NCI-H1048 (cell line): ENCODE measurements around the gene SORBS2.
"Not testable (repeated sequence)": the region's sequence is repeated elsewhere in the genome, so short reads cannot be mapped to it uniquely, and the experiment has no call there.

Source experiments
- DNase-seq: peaks from one replicate; lab custom pipeline; 2025; lab: John Stamatoyannopoulos, UW

Gene SORBS2, protein sequence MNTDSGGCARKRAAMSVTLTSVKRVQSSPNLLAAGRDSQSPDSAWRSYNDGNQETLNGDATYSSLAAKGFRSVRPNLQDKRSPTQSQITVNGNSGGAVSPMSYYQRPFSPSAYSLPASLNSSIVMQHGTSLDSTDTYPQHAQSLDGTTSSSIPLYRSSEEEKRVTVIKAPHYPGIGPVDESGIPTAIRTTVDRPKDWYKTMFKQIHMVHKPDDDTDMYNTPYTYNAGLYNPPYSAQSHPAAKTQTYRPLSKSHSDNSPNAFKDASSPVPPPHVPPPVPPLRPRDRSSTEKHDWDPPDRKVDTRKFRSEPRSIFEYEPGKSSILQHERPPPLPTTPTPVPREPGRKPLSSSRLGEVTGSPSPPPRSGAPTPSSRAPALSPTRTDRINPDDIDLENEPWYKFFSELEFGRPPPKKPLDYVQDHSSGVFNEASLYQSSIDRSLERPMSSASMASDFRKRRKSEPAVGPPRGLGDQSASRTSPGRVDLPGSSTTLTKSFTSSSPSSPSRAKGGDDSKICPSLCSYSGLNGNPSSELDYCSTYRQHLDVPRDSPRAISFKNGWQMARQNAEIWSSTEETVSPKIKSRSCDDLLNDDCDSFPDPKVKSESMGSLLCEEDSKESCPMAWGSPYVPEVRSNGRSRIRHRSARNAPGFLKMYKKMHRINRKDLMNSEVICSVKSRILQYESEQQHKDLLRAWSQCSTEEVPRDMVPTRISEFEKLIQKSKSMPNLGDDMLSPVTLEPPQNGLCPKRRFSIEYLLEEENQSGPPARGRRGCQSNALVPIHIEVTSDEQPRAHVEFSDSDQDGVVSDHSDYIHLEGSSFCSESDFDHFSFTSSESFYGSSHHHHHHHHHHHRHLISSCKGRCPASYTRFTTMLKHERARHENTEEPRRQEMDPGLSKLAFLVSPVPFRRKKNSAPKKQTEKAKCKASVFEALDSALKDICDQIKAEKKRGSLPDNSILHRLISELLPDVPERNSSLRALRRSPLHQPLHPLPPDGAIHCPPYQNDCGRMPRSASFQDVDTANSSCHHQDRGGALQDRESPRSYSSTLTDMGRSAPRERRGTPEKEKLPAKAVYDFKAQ (N-terminal part only)

DNA sequence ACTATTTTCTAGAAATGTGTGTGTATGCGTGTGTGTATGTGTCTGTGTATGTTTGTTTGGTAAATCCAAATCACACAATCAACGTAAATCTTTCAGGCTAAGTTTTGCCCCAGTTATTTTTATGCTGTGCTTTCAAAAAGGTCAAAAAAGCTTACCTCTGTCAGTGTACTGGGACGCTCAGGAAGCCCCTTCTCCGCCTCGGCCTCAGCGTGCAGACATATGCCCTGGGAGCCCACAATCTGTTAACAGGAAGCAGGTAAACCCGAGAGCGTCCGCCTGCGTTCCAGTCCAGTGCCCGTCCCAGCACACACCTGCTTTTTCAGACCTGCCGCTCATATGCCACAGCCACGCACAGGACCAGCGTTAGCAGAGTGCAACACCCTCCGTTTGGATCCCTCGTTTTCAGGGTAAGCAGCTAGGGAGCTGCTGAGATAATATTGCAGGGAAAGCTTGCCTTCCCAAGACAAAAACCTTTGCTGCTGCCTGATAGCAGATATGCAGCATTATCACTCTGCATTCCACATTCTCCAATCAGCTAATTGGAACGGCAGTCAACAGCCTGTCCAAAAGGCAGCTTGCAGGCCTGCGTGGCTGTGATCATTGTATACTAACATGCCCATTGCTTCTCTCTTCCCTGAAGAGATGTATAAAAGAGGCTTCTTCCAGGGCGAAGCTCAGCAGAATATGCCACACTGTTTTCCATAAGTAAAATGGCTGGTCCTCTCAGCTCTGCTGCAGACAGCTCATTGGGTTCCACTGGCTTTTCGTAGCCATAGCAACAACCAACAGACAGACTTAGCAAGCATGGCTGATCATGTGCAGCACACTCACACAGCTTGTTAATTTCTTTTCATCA lies at the start of gene SORBS2:
SORBS2 (minus strand) TSS at position 686 of the 856 bp plus-strand sequence. CDS start 121,623 bp downstream, outside the sequence.
- DNase-seq, result peak; percentile 75

DNA sequence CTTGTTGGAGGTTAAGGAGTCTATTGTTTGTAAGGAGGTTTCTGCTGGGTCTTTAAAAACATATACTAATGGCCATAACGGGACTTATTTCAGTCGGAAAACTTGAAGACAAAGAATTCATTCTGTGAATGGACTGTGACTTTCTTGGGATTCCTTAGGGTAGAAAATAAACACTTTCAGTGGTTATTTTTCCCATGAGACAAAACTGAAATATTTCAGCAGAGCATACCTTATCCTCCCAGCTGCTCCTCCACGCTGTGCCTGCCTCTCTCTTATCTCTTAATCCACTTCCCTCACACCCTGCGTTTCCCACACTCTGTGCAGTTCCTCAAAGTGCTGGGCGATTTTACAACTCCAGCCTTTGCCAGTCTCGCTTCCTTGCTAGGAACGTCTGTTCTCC lies 47.1 kb upstream of the SORBS2 start:
- DNase-seq, result no peak

DNA sequence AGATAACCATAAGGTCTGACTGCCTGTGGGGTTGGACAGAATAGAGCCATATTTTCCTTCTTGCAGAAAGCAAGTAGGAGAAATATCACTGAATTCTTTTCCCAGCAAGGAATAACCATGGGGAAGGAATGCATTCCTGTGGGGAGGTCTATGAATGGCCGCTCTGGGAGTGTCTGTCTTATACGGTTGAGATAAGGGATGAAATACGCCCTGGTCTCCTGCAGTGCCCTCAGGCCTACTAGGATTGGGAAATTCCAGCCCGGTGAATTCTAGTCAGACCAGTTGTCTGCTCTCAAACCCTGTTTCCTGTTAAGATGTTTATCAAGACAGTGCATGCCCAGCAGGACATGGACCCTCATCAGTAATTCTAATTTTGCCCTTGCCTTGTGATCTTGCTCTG lies 45.6 kb upstream of the SORBS2 start:
- DNase-seq, result not testable (repeated sequence)

DNA sequence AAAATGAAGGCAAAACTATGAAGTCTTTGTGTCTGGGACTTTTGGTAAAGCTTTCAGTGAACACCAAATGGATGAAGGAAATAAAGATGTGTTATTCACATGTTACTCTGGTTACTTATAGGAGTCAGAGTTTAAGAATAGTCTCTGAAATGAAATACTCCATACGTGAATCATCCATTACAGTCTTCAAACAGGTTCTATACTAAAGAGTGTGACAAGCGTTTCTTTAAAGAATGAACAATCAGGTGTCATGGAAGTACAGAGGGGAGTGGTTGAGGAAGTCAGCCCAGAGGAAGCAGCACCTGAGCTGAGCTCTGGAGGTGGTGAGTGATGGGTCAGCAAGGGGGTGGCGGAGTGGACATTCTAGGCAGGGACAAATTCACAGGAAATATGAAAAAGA lies 41.8 kb upstream of the SORBS2 start:
- no peak for DNase-seq

DNA sequence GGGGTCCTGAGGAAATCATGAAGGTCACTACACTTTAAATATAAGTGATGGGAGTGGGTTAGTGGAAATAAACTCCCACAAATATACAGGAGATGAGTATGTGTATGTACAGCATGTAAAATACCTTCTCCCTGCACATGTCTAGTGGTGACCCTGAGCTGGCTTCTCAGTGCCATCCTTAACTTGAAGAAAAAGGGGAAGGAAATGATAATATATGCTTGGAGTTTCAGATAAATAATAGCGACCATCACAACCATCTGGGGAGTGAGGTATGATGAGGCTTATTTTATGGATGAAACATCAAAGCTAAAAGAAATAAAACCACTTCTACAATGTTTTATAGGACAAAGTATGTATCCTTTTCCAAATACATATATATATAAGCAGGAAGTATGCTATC lies 41.0 kb upstream of the SORBS2 start:
- no peak for DNase-seq

DNA sequence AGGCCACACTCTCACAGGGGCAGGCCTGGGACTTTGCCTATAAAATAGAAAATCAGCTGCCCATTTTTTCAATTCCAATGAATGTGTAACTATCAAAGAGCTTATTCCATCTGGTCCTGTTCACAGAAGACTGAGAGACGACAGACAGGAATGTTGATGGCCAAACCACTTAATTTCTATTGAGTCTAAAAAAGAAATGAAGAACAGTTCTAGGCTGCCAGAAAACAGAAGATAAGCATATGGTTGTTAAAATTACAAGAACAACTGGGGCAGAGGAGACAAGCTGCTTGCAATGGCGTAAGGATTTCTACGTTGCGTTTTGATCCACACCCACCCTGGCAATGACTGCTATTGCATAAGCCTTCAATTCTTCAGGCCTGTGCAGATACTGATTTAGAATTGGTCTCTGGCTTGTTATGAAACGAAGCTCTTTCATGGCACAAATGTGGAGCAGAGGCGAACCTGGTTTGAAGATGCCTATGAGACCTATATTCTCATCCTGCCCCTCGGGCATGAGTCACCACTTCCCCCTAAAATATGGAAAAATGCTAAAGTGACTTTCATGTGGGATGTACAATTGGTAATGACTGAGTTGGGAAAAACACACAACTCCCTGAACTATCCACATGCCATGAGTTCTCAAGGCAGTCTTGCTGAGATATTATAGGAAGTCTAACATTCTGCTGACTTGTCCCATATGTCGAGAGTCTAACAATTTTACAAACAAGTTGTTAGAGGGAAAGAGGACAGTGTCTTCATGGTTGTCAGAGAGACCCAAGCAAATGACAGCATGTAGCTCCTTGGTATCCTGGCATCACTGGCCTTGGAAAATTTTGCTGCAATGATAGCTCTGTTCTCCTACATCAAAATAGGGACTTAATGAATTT lies 37.9 kb upstream of the SORBS2 start:
- no peak for DNase-seq

DNA sequence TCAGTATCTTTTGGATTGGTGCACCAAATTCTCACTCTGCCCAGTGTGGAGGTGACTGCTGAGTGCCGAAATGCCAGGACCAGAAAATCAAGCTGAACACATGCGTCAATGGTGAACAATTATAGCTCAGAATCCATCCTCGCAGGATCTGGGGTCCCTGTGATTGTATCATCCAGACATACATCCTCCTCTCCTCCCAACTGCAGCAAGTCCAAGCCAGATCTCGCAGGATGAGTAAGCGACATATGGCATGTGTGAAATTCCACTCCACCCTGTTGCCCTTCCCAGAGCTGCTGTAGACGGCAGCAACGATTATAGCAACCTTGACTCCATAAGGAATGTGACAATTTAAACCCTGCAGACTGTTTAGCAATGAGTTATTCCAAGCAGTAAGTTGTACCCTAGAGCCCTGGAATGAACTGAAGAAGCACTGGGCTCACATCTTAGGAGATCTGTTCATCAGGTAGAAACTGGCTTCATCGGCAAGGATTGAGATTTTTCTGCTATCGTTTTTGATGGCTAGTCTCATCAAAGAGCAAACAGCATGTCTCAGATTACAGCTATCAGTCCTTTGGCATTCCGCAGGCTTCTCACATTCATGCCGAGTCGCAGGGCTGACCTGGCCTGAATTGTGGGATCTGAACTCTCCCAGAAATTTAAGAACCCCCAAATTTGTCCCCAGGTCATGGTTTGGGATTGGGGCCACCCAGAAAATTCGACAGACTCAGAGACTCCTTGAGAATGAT lies 35.5 kb upstream of the SORBS2 start:
- no peak for DNase-seq

DNA sequence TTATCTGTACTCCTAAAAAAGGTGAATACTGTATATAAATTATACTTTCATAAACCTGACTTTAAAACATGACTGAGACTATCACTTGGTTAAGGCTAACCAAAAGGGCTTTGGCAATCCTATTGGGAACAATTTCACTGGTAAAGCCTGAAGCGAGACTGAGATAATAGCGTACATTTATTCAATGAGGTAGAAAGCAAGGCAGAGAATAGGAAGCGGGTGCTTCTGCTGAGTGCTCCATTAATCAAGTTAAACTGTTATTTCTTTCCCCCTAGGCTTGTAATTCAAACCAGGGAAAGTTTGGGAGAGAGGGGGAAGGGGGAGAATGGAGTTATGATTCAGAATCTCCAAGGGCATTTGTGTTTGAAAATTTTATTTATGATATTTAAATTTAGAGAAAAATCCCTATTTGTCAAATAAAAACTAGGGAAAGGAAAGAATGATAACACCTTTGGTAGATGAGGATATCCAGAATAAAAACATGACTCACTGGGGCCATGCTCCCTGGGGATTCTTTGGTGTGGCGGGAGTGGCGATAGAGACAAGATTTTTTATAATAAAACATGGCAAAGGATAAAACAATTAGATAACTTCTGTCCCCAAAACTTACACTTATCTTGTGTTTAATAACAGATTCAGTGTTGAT lies 34.6 kb upstream of the SORBS2 start:
- no peak for DNase-seq

DNA sequence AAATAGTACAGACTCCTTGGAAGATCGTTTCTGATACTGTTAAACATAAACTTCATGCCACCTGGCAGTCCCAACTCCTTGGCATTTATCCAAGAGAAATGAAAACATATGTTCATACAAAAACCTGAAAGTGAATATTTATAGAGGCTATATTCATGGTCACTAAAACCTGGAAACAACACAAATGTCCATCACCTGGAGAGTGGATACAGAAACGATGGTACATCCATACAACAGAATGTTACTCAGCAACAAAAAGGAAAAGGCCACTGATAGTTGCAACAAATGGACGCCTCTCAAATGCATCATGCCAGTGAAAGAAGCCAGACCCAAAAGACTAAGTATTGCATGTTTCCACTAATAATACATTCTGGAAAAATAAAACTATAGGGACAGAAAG lies 34.0 kb upstream of the SORBS2 start:
- no peak for DNase-seq

DNA sequence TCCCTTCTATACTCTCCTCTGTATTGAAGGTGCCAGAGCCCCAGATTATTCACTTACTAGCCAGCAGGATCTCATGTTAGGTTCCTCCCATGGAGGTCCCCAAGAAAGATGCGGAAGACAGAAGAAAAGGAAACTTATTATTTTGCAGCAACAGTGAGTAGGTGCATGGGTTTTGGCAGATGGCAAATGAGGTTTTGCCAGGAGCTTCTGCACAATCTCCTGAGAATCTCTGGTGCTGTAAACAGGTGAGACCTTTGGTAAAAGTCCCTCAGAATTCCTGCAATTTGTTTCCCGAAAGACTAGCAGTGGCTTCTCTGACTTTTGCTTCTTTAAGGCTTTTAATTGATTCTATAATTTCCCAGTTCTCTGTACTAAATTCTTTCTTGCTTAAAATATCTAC lies 29.5 kb upstream of the SORBS2 start:
- no peak for DNase-seq

DNA sequence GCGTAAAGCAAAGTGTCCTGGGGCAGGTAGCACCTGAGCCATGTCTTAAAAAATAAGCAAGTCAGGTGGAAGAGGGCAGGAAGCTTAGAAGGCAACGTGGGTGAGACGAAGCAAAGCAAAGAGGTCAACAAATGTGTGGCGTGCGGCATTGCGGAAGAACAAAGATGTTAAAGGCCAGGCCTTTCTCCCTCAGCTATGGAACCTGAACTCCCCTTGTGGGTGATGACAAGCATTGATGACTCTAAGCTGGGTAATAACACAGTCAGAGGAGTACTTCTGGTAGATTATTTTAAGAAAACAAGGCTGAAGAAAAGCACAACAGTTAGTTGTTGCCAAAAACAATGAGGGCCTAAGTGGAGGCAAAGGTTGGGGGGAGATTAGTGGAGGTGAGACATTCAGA lies 29.0 kb upstream of the SORBS2 start:
- DNase-seq, result no peak

DNA sequence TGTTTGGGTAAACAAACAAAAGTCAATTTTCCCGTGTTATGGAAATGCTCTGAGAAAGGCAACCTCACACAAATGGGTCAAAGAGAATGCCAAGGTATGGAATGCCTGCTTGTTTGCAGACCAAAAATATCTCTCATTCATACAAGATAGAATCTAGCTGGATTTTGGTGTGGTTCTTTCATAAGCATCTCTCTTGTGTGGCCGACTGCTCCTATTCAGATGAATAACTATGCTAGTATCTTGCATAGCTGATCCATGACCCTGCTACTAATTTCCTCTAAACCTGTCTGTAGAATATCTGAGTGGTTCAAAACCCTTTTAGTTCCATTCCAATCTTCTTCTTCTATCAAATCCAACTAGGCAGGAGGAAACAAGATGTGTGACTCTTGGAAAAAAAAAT lies 28.2 kb upstream of the SORBS2 start:
- no peak for DNase-seq

DNA sequence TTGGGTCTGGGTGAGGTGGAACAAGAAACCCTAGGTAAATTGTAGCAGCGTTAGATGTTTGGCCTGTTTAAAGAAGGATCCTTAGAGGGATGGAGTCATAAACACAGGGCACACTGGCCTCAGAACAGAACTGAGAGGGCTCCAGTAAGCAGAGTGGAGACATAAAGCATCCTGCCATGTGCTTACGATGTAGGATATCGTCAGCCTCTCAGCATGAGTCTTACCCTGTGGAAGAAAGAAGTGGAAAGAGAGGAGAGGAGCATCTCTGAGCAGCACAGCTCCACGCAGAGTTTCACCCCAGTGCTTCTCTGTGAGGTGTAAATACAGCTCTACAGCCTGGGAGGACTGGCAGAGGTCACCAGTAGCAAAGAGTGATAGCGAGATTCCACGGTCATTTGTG lies 27.8 kb upstream of the SORBS2 start:
- DNase-seq, result no peak

DNA sequence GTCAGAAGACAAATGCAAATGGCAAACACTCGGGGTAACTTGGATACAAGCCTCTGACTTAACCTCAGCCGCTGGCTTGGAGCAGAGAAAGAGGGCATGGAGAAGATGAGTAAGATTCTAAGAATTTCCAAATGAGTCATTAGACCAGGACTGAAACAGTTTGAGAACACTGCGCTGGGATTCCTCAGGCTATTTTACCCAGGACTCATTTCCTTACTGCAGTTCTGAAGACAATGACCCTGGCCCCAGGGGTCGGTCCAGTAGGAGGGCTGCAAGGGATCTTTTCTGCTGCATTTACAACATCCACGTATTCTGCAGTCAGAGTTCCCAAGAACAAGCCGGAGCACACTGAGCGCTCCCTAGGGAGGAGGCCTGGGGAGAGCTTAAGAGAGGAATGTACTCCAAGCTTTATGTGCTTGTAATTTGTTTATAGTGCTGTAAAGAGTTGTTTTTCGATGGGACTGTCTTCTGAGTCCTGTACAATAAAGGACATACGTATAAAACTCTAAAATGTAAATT lies 27.3 kb upstream of the SORBS2 start:
- DNase-seq, result no peak

DNA sequence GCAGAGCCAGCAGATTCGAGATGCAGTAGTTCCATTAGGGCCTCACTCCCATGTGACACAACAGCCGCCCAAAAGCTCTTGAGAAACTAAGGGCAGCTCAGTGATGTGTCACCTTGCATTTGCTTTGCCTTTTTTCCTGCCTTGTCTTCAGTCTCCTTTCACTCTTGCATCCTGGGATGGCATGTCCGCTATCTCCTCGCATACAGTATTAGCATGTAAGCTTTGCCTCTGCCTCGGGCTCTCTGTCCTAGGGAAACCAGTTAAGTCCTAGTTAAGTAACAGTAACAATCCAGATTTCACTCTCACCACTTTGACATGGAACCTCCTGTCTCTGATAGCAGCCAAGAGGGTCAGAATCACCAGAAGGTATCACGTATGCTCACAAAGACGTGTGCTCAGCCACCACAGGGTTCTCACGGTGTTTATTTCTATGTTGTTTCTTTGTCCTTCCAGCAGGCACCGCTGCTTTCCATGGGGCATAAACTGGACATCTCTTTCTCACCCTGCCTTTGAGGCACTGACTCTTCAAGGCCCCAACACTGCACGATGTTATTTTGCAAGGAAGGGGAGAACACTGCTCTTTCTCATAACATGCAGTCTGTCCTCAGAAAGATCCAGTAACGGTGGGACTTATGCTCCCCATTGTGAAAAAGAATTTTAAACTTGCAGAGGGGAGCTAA lies 26.7 kb upstream of the SORBS2 start:
- DNase-seq, result no peak

DNA sequence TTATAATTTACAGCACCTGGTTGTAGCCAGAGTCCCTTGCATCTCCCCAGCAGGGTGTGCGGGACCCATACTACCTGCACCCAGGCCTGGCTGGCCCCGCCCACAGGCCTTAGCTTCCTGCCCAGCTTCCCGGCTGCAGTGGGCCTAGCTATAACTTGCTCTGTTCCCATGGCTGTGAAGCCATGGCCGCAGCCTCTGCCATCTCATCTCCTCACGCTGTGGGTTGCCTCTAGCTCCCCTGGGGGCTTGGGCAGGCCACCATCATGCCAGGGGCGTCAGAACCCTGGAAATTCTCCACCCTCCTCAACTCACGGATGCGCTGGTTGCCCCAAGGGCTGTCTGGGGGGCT lies 26.1 kb upstream of the SORBS2 start:
- no peak for DNase-seq

DNA sequence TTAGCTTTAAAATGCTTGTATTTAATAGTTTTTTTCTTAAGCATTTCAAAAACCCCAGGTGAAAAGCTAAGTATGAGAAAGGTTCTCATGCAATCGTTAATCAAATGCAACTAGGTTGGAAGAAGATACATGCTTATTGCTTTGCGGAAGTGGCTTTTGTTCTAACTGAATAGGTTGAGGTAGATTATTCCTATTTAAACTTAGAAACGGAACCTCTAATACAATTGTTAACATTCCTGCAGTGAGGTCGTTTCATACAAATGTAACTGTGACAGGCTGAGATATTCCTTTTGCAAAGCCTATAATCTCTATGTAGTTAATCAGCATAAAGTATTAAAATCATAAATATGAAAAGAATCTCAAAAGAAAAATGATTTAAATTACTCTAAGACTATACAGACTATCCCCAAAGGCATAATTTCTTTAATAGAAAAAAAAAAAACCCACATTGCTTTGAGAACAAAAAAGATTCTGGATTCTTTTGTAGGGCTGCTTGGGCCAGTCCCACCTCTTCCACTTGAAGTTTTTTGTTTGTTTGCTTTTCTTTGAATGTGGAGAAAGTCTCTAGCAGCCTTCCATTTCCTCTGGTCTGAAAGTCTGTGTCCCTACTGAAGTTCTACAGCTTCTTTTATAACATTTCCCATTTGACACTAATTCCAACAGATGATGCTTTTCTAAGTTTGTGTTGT lies 25.6 kb upstream of the SORBS2 start:
- DNase-seq, result no peak
